Skeletal muscle satellite cell (primary cell): ENCODE measurements around the gene CFAP47. TPM values are rescaled to one million over a fixed set of nuclear protein-coding genes. Genes with fewer than 3 reads are reported as not detected.
A peak's percentile ranks its signal among the peaks of the same experiment; 100 is the strongest.
"Not testable (repeated sequence)": the region's sequence is repeated elsewhere in the genome, so short reads cannot be mapped to it uniquely, and the experiment has no call there.

Experiments
- H3K27me3 ChIP-seq: 2 replicates; pipeline ENCODE4 v1.7.0; 2013; ENCODE audit warnings: low read length; ENCODE audit not compliant: control insufficient read depth, insufficient read depth
- H3K36me3 ChIP-seq: 2 replicates; pipeline ENCODE4 v1.7.0; 2013; ENCODE audit warnings: mild to moderate bottlenecking, control low read depth, low read length; ENCODE audit not compliant: insufficient read depth
- H3K4me1 ChIP-seq: 2 replicates; pipeline ENCODE4 v1.7.0; 2013; ENCODE audit warnings: low read length; ENCODE audit not compliant: control insufficient read depth, insufficient read depth
- H3K4me2 ChIP-seq: 2 replicates; pipeline ENCODE4 v1.7.0; 2013; ENCODE audit warnings: mild to moderate bottlenecking, low read length
- H3K4me3 ChIP-seq: 2 replicates; pipeline ENCODE4 v1.7.0; 2013; ENCODE audit warnings: low read length
- H3K9ac ChIP-seq: 2 replicates; pipeline ENCODE4 v1.7.0; 2013; ENCODE audit warnings: mild to moderate bottlenecking, low read depth, low read length, moderate library complexity
- H3K9me3 ChIP-seq: replicated peaks from 2 replicates; pipeline ENCODE4 v1.7.0; 2013; ENCODE audit warnings: mild to moderate bottlenecking, control low read depth, low read length
- total RNA-seq: library from RNA; depleted of rRNA; stranded (reverse); fragments of >200 nt; gene quantifications from 2 replicates; pipeline ENCODE4 v1.2.3, GENCODE V29; 2012; rRNA removed

Gene CFAP47
- not detected in 2 replicates for total RNA-seq

GRCh38 chrX:35919536-35920309 is at the start of gene CFAP47:
TSS of gene CFAP47 (plus strand) at chrX:35919734. CDS start at chrX:35919800, 66 bp downstream.
- H3K9me3 ChIP-seq, result no peaks in the 10 kb centered on the region
- H3K9ac ChIP-seq, result peak within 1 kb of the TSS; percentile 12
- H3K4me2 ChIP-seq, result peak within 1 kb of the TSS; percentile 80
- H3K4me1 ChIP-seq, result no peaks in the 10 kb centered on the region
- H3K27me3 ChIP-seq, result no peaks in the 10 kb centered on the region
- H3K4me3 ChIP-seq, result peak within 1 kb of the TSS; percentile 65
- H3K36me3 ChIP-seq, result no peaks in the 10 kb centered on the region

DNA sequence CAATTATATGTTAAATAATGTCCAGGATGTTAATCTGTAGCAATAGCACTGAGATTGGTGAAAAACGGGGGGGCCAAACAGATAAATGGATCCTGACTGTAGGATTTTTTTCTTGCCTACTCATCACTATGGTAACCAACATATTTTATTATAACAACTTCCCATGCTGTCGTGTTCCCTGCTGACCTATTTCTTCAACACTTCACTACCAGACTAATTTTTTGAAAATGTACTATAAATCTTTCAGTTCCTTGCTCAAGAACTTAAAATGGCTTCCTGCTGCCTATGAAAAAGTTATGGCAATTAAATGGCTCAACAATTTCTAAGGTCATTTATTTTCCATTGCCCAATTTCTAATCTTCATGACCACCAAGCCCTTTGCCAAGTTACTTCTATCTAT is 38.9 kb upstream of the CFAP47 start:
- H3K36me3 ChIP-seq, result no peaks in the 10 kb centered on the region
- H3K4me3 ChIP-seq, result no peak overlapping the region
- H3K4me1 ChIP-seq, result no peaks in the 10 kb centered on the region
- H3K27me3 ChIP-seq, result no peaks in the 10 kb centered on the region
- no peak overlapping the region for H3K9ac ChIP-seq
- no peak overlapping the region for H3K4me2 ChIP-seq
- H3K9me3 ChIP-seq, result no peaks in the 10 kb centered on the region

DNA sequence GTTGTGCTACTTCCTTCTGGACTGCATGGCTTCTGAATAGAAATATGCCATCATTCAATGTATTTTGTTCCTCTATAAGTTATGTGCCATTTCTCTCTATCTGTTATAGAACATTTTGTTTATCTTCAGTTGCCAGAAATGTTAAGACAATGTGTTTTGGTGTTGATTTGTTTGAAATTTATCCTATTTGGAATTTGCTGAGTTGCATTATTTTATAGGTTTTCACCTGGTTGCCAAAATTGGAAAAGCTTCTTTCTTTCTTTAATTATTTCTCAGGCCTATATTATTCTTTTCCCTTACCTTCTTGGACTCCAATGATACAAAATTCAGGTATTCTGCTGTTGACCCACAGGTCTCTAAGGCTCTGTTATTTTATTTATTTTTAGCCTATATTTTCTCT is 33.4 kb upstream of the CFAP47 start:
- Histone ChIP-seq H3K9me3 (no peaks in the 10 kb centered on the region), H3K9ac (no peak overlapping the region), H3K4me3 (no peak overlapping the region), H3K36me3 (no peaks in the 10 kb centered on the region), H3K4me1 (no peaks in the 10 kb centered on the region), H3K27me3 (no peaks in the 10 kb centered on the region), H3K4me2 (no peak overlapping the region)

GRCh38 chrX:35890699-35891098 is 28.8 kb upstream of the CFAP47 start:
- no peaks in the 10 kb centered on the region for H3K27me3 ChIP-seq
- no peaks in the 10 kb centered on the region for H3K4me1 ChIP-seq
- no peaks in the 10 kb centered on the region for H3K36me3 ChIP-seq
- no peak overlapping the region for H3K4me2 ChIP-seq
- H3K9ac ChIP-seq, result no peak overlapping the region
- no peak overlapping the region for H3K4me3 ChIP-seq
- no peaks in the 10 kb centered on the region for H3K9me3 ChIP-seq

DNA sequence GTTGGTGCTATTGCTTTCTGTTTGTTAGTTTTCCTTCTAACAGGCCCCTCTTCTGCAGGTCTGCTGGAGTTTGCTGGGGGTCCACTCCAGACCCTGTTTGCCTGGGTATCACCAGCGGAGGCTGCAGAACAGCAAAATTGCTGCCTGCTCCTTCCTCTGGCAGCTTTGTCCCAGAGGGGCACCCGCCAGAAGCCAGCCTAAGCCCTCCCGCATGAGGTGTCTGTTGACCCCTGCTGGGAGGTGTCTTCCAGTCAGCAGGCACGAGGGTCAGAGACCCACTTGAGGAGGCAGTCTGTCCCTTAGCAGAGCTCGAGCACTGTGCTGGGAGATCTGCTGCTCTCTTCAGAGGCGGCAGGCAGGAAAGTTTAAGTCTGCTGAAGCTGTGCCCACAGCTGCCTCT is 67.3 kb downstream of the CFAP47 start:
- not testable (repeated sequence) for H3K27me3 ChIP-seq, H3K9ac ChIP-seq, H3K4me3 ChIP-seq, H3K9me3 ChIP-seq, H3K4me1 ChIP-seq, H3K4me2 ChIP-seq, H3K36me3 ChIP-seq

GRCh38 chrX:36007207-36007606 is 87.7 kb downstream of the CFAP47 start:
- no peak overlapping the region for H3K9ac ChIP-seq
- H3K9me3 ChIP-seq, result no peaks in the 10 kb centered on the region
- no peaks in the 10 kb centered on the region for H3K36me3 ChIP-seq
- H3K4me2 ChIP-seq, result no peak overlapping the region
- no peak overlapping the region for H3K4me3 ChIP-seq
- no peaks in the 10 kb centered on the region for H3K4me1 ChIP-seq
- H3K27me3 ChIP-seq, result no peaks in the 10 kb centered on the region

DNA sequence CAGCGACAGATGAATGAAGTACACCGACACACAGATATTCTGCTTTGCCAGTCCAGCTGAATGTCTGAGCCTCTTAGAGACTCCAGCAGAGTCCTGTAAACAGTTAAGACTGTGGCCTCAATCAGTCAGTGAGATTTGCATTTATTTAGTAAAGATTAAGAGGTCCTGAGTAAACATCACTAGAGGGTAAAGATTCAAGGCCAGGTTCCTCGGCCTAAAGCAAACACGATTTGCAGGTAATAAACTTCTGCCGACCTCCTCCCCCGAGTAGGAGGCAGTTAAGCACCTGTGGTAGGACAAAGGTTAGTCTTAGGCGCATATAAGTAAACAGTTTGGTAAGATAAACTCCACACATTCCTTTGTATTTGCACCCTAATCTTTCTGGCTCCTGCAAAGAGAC is 99.6 kb downstream of the CFAP47 start:
- Histone ChIP-seq H3K9ac (no peak overlapping the region), H3K4me3 (no peak overlapping the region), H3K9me3 (no peaks in the 10 kb centered on the region), H3K36me3 (no peaks in the 10 kb centered on the region), H3K4me1 (no peaks in the 10 kb centered on the region), H3K4me2 (no peak overlapping the region), H3K27me3 (no peaks in the 10 kb centered on the region)

DNA sequence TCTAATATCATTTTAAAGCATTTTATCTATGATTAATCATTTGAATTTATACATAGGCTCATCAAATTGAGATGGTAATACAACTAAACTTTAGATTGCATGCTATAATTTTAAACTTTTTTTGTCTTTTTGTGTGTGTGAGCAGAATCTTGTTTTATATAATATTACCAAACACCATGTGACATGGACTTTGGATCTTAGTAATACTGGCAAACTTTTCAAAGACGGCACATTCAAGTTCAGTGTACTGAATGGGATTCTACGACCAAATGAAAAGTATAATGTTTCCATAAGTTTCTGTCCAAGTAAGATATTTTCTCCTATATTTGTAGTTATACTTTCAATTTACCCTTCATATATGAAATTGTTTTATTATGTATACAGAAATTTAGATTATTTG is 116.0 kb downstream of the CFAP47 start:
- no peak overlapping the region for H3K4me2 ChIP-seq
- H3K27me3 ChIP-seq, result no peaks in the 10 kb centered on the region
- H3K9me3 ChIP-seq, result no peaks in the 10 kb centered on the region

GRCh38 chrX:36062778-36063177 is 143.2 kb downstream of the CFAP47 start:
- Histone ChIP-seq H3K9ac (no peak overlapping the region), H3K4me2 (no peak overlapping the region)

More for the DNA sequence above, 116.0 kb downstream of the CFAP47 start:
- Histone ChIP-seq H3K36me3 (no peaks in the 10 kb centered on the region), H3K4me3 (no peak overlapping the region), H3K4me1 (no peaks in the 10 kb centered on the region), H3K9ac (no peak overlapping the region)

DNA sequence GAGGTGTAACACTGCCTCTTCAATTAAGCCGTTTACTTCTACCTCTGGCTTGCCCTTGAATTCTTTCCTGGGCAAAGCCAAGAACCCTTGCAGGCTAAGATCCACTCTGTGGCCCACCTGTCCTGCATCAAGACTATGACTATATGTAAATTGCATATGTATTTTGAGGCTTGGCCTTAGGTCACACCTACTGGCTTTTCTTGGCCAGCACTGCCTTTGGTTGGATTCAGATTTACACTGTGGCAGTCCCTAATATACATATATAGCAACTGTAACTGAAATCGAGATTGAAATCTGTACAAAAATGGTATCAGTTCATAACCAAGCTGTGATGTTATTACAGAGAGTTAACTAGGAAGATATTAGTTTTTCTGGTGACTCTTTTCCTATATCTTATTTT is 151.5 kb downstream of the CFAP47 start:
- Histone ChIP-seq H3K27me3 (no peaks in the 10 kb centered on the region), H3K4me3 (no peak overlapping the region), H3K9ac (no peak overlapping the region)

More at GRCh38 chrX:36062778-36063177, 143.2 kb downstream of the CFAP47 start:
- no peaks in the 10 kb centered on the region for H3K36me3 ChIP-seq
- H3K4me3 ChIP-seq, result no peak overlapping the region
- H3K27me3 ChIP-seq, result no peaks in the 10 kb centered on the region
- no peaks in the 10 kb centered on the region for H3K4me1 ChIP-seq
- no peaks in the 10 kb centered on the region for H3K9me3 ChIP-seq

GRCh38 chrX:36075009-36075408 is 155.5 kb downstream of the CFAP47 start:
- H3K4me2 ChIP-seq, H3K9ac ChIP-seq: not testable (repeated sequence)

More for the DNA sequence above, 151.5 kb downstream of the CFAP47 start:
- no peak overlapping the region for H3K4me2 ChIP-seq
- no peaks in the 10 kb centered on the region for H3K4me1 ChIP-seq
- H3K36me3 ChIP-seq, result no peaks in the 10 kb centered on the region
- no peaks in the 10 kb centered on the region for H3K9me3 ChIP-seq

GRCh38 chrX:36083256-36083655 is 163.7 kb downstream of the CFAP47 start:
- H3K9me3 ChIP-seq, result no peaks in the 10 kb centered on the region
- H3K36me3 ChIP-seq, result no peaks in the 10 kb centered on the region
- no peak overlapping the region for H3K9ac ChIP-seq
- no peak overlapping the region for H3K4me2 ChIP-seq
- no peaks in the 10 kb centered on the region for H3K27me3 ChIP-seq
- no peaks in the 10 kb centered on the region for H3K4me1 ChIP-seq
- H3K4me3 ChIP-seq, result no peak overlapping the region

More at GRCh38 chrX:36075009-36075408, 155.5 kb downstream of the CFAP47 start:
- not testable (repeated sequence) for H3K36me3 ChIP-seq, H3K9me3 ChIP-seq, H3K4me1 ChIP-seq, H3K4me3 ChIP-seq, H3K27me3 ChIP-seq
